DND-41 (cell line): ENCODE data around the gene SRRM3.

Source experiments
- ATAC-seq: fragments of 200-7000 bp; cut with Tn5 transposase; 3 replicates; pipeline ENCODE4 v1.9.1; 2021; ENCODE audit warnings: low read depth; ENCODE audit not compliant: insufficient read depth
- DNase-seq: peaks from one replicate; pipeline ENCODE4 v3.0.0-alpha.2; 2020
- H2AFZ ChIP-seq: 2 replicates; pipeline ENCODE4 v1.6.0; 2012; ENCODE audit warnings: low read depth, low read length
- H3K27ac ChIP-seq: 2 replicates; pipeline ENCODE4 v1.5.1; 2012; ENCODE audit warnings: low read length, inconsistent platforms
- H3K27me3 ChIP-seq: fragments of 200-600 bp; sonication (generic); 2 replicates; pipeline ENCODE4 v1.6.0; 2012; ENCODE audit warnings: low read length, mild to moderate bottlenecking, inconsistent platforms; ENCODE audit not compliant: insufficient read depth, poor library complexity
- H3K36me3 ChIP-seq: 2 replicates; pipeline ENCODE4 v1.5.1; 2012; ENCODE audit warnings: low read length, inconsistent platforms; ENCODE audit not compliant: insufficient read depth
- H3K4me1 ChIP-seq: 2 replicates; pipeline ENCODE4 v1.5.1; 2012; ENCODE audit warnings: mild to moderate bottlenecking, low read length; ENCODE audit not compliant: insufficient read depth
- H3K4me2 ChIP-seq: 2 replicates; pipeline ENCODE4 v1.6.0; 2012; ENCODE audit warnings: mild to moderate bottlenecking, moderate library complexity, low read length, inconsistent platforms; ENCODE audit not compliant: insufficient read depth
- H3K4me3 ChIP-seq, 2 experiments: fragments of 200-600 bp in 1 of 2; shearing (Covaris generic) in 1 of 2; 2 replicates each; pipeline ENCODE4 v1.5.1; 2012 to 2016; ENCODE audit warnings: inconsistent platforms in 2 of 2, low read length in 2 of 2, mild to moderate bottlenecking in 2 of 2, low read depth in 1 of 2, moderate library complexity in 1 of 2
- H3K79me2 ChIP-seq: 2 replicates; pipeline ENCODE4 v1.6.0; 2012; ENCODE audit warnings: low read length, inconsistent platforms; ENCODE audit not compliant: insufficient read depth
- H3K9ac ChIP-seq: 2 replicates; pipeline ENCODE4 v1.6.0; 2012; ENCODE audit warnings: low read depth, mild to moderate bottlenecking, inconsistent platforms, low read length, moderate library complexity
- H3K9me3 ChIP-seq: 2 replicates; pipeline ENCODE4 v1.5.1; 2012; ENCODE audit warnings: low read length, moderate library complexity, mild to moderate bottlenecking, inconsistent platforms; ENCODE audit not compliant: insufficient read depth, severe bottlenecking
- H4K20me1 ChIP-seq: 2 replicates; pipeline ENCODE4 v1.6.0; 2012; ENCODE audit warnings: low read length; ENCODE audit not compliant: insufficient read depth
- EZH2 ChIP-seq: IDR thresholded peaks from 3 replicates; pipeline ENCODE4 v1.6.1; 2012; ENCODE audit warnings: borderline replicate concordance, low read depth, mild to moderate bottlenecking, moderate library complexity, low read length, inconsistent platforms; ENCODE audit not compliant: severe bottlenecking
- TF ChIP-seq, protein P1 (sequence below): IDR thresholded peaks from 2 replicates; pipeline ENCODE4 v1.5.1; 2012; ENCODE audit warnings: borderline replicate concordance, low read length, moderate library complexity, mild to moderate bottlenecking; ENCODE audit not compliant: poor library complexity, severe bottlenecking; ENCODE audit errors: extremely low read depth

The SRRM3 gene

DNA sequence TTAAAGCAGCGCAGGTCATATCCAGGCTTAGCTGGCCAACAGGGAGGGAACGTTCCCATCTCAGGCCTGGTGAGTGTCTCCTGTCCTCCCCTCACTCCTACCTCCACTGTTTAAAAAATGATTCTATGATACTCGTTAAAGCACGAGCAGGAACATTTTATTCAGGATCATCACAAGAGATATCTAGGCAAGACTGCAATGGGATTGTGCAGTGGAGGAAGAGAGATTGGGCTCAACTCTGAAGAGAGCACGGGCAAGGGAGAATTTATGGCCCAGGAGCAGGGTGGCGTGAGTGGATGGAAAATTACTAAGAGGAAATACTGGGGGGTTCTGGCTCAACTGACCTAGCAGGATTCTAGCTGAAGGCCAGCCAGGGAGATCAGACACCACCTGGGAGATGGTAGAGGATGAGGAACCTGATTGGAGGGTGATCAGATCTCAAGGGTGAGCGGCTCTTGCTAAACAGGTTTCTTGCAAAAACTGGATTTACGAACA lies 91.8 kb downstream of the SRRM3 start:
- Histone ChIP-seq H4K20me1 (no peaks in the 10 kb centered on the region), H3K9ac (no peak overlapping the region), H3K36me3 (no peaks in the 10 kb centered on the region), H3K79me2 (no peaks in the 10 kb centered on the region), H3K9me3 (no peaks in the 10 kb centered on the region), H3K4me2 (no peak overlapping the region), H3K27me3 (no peaks in the 10 kb centered on the region), H3K4me1 (peaks cover 9% of the 10 kb centered on the region), H2AFZ (no peak overlapping the region), H3K27ac (no peak overlapping the region), H3K4me3 (no peak overlapping the region)
- DNase-seq (no peak), ATAC-seq (no peak)
- TF ChIP-seq, protein P1, sequence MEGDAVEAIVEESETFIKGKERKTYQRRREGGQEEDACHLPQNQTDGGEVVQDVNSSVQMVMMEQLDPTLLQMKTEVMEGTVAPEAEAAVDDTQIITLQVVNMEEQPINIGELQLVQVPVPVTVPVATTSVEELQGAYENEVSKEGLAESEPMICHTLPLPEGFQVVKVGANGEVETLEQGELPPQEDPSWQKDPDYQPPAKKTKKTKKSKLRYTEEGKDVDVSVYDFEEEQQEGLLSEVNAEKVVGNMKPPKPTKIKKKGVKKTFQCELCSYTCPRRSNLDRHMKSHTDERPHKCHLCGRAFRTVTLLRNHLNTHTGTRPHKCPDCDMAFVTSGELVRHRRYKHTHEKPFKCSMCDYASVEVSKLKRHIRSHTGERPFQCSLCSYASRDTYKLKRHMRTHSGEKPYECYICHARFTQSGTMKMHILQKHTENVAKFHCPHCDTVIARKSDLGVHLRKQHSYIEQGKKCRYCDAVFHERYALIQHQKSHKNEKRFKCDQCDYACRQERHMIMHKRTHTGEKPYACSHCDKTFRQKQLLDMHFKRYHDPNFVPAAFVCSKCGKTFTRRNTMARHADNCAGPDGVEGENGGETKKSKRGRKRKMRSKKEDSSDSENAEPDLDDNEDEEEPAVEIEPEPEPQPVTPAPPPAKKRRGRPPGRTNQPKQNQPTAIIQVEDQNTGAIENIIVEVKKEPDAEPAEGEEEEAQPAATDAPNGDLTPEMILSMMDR: no peak
- no peak for TF ChIP-seq EZH2

DNA sequence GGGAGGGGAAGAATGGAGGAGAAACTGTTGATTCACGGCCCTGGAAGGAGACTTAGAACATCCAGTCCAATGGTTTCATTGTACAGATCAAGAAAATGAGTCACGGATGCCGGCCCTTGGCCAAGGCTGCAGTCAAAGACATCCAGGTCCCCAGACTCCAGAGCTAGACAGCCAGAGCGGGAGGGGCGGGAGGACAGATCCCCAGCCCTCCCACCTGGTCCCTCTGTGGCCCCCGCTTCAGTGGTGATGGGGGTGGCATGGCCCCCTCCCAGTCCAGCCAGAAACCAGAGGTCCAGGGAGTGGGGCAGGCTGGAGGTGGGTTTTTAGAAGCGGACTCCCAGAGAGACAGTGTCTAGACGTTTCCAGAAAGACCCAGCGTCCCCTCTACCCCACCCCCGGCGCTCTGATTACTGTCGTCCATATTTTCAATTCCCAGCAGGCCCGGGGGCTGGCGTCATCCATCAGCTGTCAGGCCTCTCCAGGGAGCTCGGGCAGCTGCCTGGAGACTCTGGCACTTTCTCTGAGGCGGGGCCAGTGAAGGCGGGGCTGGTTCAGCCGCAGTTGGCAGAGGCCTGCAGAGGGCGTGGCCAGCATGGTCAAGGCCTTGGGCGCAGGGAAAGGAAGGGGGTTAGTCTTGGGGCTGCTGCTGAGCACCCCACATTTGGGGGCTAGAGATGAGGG lies 92.8 kb downstream of the SRRM3 start:
- Histone ChIP-seq H3K4me3 (no peak overlapping the region), H3K9ac (no peak overlapping the region), H4K20me1 (no peaks in the 10 kb centered on the region), H3K9me3 (no peaks in the 10 kb centered on the region), H3K4me2 (no peak overlapping the region), H3K4me1 (peaks cover 9% of the 10 kb centered on the region), H3K27ac (no peak overlapping the region), H3K27me3 (no peaks in the 10 kb centered on the region), H2AFZ (no peak overlapping the region), H3K79me2 (no peaks in the 10 kb centered on the region), H3K36me3 (no peaks in the 10 kb centered on the region)
- DNase-seq: no peak
- no peak for ATAC-seq
- TF ChIP-seq, protein P1: no peak
- no peak for TF ChIP-seq EZH2

DNA sequence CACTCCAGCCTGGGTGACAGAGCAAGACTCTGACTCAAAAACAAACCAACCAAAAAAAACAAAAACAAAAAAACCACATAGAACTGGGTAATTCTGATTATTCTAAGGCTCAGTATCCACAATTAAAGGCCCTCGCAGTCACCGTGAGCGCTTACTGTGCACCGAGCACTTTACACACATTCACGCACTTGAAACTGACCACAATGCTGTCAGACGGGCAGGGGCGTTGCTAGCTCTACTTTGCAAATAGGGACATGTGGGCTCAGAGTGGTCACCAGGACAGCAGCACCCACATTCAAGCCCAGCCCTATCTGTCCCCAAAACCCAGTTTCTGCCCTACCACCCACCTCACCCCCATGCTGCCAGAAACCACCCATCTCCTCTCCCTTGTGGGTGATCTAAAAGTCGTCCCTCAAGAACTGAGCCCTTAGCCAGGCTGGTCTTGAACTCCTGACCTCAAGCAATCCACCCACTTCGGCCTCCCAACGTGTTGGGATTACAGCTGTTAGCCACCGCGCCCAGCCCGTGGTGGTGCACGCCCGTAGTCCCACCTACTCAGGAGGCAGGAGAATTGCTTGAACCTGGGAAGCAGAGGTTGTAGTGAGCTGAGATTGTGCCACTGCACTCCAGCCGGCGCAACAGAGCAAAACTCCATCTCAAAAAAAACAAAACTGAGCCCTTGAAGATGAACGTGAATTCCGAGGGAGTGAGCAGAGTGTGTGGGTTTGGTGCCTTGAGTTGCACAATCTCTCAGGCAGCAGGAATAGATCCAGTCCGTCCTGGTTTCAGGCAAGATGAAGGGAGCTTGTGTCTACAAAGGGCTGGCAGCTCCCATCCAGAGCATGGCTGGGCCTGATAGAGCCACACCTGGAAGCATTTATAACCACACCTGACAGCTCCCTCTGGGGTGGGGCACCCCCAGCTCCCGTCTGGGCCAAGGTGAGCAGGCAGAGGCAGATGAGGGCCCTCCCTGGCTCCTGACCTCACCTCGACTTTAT lies 95.3 kb downstream of the SRRM3 start:
- Histone ChIP-seq H3K27ac (no peak overlapping the region), H3K4me1 (0 out of 2 replicates have a peak, but pooled peaks cover under 1% of the 10 kb centered on the region), H3K4me3 (no peak overlapping the region), H3K9me3 (no peaks in the 10 kb centered on the region), H4K20me1 (no peaks in the 10 kb centered on the region), H3K9ac (no peak overlapping the region), H3K4me2 (no peak overlapping the region), H2AFZ (no peak overlapping the region), H3K36me3 (no peaks in the 10 kb centered on the region), H3K79me2 (no peaks in the 10 kb centered on the region), H3K27me3 (peaks cover 3% of the 10 kb centered on the region)
- ATAC-seq (no peak), DNase-seq (no peak)
- no peak for TF ChIP-seq EZH2
- TF ChIP-seq, protein P1: no peak
